ENCODE data around the gene CCSAP. TPM values are rescaled to one million over a fixed set of nuclear protein-coding genes. Genes with fewer than 3 reads are reported as not detected.

Gene CCSAP
- total and polyA plus RNA-seq, 12 donors = 0.91 to 4.7 (median 2.9) TPM

- intact Hi-C loops (cut with DNase I) = loop anchor here in 1 of 10 donors (5.0 kb wide), 1 partner anchor 173 kb away; no protein-coding TSS in a partner anchor
- Histone ChIP-seq H3K4me3 (no peak overlapping the region), H3K4me1 (peaks cover 0 to 19% (median 4%) of the 10 kb centered on the region in 9 donors), H3K27me3 (no peaks in the 10 kb centered on the region), H3K27ac (peak overlapping the region in 4 of 10 donors; percentile 6 to 49 (median 20)), H3K9me3 (no peaks in the 10 kb centered on the region), H3K36me3 (peaks cover 0 to 96% (median 8%) of the 10 kb centered on the region in 9 donors)
- 64 to 66% methylated on average over 1 of the region's 1 CpG for WGBS, 2 donors
- ATAC-seq (peak in 1 of 8 donors; percentile 53), DNase-seq (no peak)
- no peak for TF ChIP-seq CTCF (IDR thresholded peaks at IDR 0.05)
These were observed 33.8 kb downstream of the CCSAP start for GRCh38 chr1:229309074-229309473.

- no peaks in the 10 kb centered on the region for H3K9me3 ChIP-seq
- no peak for TF ChIP-seq CTCF (IDR thresholded peaks at IDR 0.05)
- intact Hi-C loops (cut with DNase I) = loop anchor here in 1 of 10 donors (5.0 kb wide), 1 partner anchor 177 kb away; no protein-coding TSS in a partner anchor
- no peaks in the 10 kb centered on the region for H3K27me3 ChIP-seq
- WGBS, 2 donors = 72 to 74% methylated on average over 2 of the region's 2 CpGs
- H3K4me3 ChIP-seq = no peak overlapping the region
- no peak for ATAC-seq
- H3K27ac ChIP-seq = no peak overlapping the region
- peaks cover 0 to 94% (median 23%) of the 10 kb centered on the region in 9 donors for H3K36me3 ChIP-seq
- peaks cover 0 to 17% (median 0%) of the 10 kb centered on the region in 9 donors for H3K4me1 ChIP-seq
- DNase-seq = no peak
These were observed 37.5 kb downstream of the CCSAP start for GRCh38 chr1:229305392-229305791.

DNA sequence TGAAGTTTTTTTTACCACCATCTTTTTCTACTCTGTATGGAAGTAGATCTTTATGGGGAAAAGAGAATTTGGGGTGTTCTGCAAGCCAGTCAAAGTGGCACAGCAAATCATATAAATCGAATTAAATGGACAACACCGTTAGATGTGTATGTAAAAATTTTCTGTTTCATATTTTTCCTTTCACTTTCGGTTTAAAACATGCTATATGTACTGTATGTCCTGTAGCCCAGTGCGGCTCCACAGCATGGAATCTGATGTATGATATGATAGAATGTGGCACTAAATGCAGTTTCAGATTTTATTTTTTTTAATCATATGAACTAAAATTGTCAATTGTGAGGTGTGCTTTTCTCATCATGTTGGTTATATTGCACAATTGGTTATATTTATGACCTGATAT, 39.0 kb downstream of the CCSAP start:
- 93% methylated on average over 4 of the region's 4 CpGs for WGBS, 2 donors
- TF ChIP-seq CTCF (IDR thresholded peaks at IDR 0.05) = no peak
- Histone ChIP-seq H3K36me3 (peaks cover 0 to 99% (median 36%) of the 10 kb centered on the region in 9 donors), H3K4me3 (no peak overlapping the region), H3K9me3 (no peaks in the 10 kb centered on the region), H3K4me1 (peaks cover 0 to 17% (median 0%) of the 10 kb centered on the region in 9 donors), H3K27me3 (no peaks in the 10 kb centered on the region), H3K27ac (no peak overlapping the region)
- no peak for ATAC-seq
- intact Hi-C loops (cut with DNase I) = no loop called here
- DNase-seq = no peak

DNA sequence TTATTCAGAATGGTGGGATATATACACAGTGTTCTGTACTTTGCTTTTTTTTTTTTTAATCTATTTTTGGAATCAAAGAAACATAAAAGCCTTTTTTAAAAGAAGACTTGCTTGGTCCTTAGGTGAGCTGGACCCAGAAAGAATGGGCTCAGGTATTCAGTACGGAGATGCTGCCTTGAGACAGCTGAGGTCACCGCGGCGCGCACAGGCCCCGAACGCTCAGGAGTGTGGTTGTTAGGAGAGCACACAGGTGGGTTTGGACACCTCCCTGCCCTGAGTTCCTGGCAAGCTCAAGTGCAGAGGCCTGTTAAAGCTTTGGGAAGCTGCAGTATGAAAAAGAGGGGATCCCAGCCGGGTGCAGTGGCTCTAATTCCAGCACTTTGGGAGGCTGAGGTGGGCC, 40.1 kb downstream of the CCSAP start:
- Histone ChIP-seq H3K9me3 (no peaks in the 10 kb centered on the region), H3K4me3 (no peak overlapping the region), H3K4me1 (peaks cover 0 to 17% (median 0%) of the 10 kb centered on the region in 9 donors), H3K36me3 (peaks cover 0 to 99% (median 38%) of the 10 kb centered on the region in 9 donors), H3K27me3 (no peaks in the 10 kb centered on the region), H3K27ac (no peak overlapping the region)
- 97% methylated on average over 8 of the region's 8 CpGs for WGBS, 2 donors
- DNase-seq (no peak), ATAC-seq (no peak)
- intact Hi-C loops (cut with DNase I) = no loop called here
- TF ChIP-seq CTCF (IDR thresholded peaks at IDR 0.05) = no peak
